A673 (cell line): ENCODE results near the gene WWC1.

ENCODE experiments used
- CTCF ChIP-seq: fragments of 300-800, 200-600 bp; sonication (generic); conservative IDR thresholded peaks from 2 replicates; pipeline ENCODE4 v1.5.1; 2017; ENCODE audit warnings: low read depth, mild to moderate bottlenecking, antibody characterized with exemption, low read length, moderate library complexity, mixed read lengths
- EZH2 ChIP-seq: fragments of 200-600 bp; sonication (generic); IDR thresholded peaks from 2 replicates; pipeline ENCODE4 v1.6.1; 2017; ENCODE audit warnings: borderline replicate concordance, low read depth, mild to moderate bottlenecking, mixed read lengths, antibody characterized with exemption, low read length; ENCODE audit not compliant: poor library complexity, severe bottlenecking

GRCh38 chr5:168472329-168472728, 180.9 kb downstream of the WWC1 start:
- TF ChIP-seq EZH2 (no peak), CTCF (0 out of 2 replicates have a peak, but pooled peaks have one; percentile 14)
